Suprapubic skin (tissue), 4 donors: Measurements from ENCODE around the gene ATP4A. TPM values are rescaled to one million over a fixed set of nuclear protein-coding genes. Genes with fewer than 3 reads are reported as not detected.

Experiments
- DNase-seq, 2 donors: peaks; one replicate each; pipeline ENCODE4 v3.0.0-alpha.2; 2019; ENCODE audit warnings: low spot score in 2 of 2
- H3K27ac ChIP-seq: fragments of 200-600 bp; sonication (generic); one replicate; pipeline ENCODE4 v1.5.1; 2019
- H3K27me3 ChIP-seq: fragments of 200-600 bp; sonication (generic); one replicate; pipeline ENCODE4 v1.5.1; 2019
- H3K36me3 ChIP-seq: fragments of 200-600 bp; sonication (generic); one replicate; pipeline ENCODE4 v1.5.1; 2019
- H3K4me1 ChIP-seq: fragments of 200-600 bp; sonication (generic); one replicate; pipeline ENCODE4 v1.5.1; 2019
- H3K4me3 ChIP-seq: fragments of 200-600 bp; sonication (generic); one replicate; pipeline ENCODE4 v1.5.1; 2019; ENCODE audit warnings: mild to moderate bottlenecking
- H3K9me3 ChIP-seq: fragments of 200-600 bp; sonication (generic); one replicate; pipeline ENCODE4 v1.5.1; 2019
- CTCF ChIP-seq, 2 donors: fragments of 200-600 bp in 1 of 2; fragments of 450-650 bp in 1 of 2; sonication (generic) in 1 of 2; IDR thresholded peaks; one replicate each; pipeline ENCODE4 v1.5.1; 2016 to 2019; ENCODE audit warnings: antibody characterized with exemption in 2 of 2, mild to moderate bottlenecking in 1 of 2, moderate library complexity in 1 of 2
- EP300 ChIP-seq: sonication (generic); formaldehyde crosslinking; IDR thresholded peaks from one replicate; pipeline ENCODE4 v1.6.1; 2017; ENCODE audit warnings: antibody characterized with exemption
- POLR2A ChIP-seq, 2 donors: fragments of 450-650 bp; IDR thresholded peaks; one replicate each; pipeline ENCODE4 v1.6.1; 2017; ENCODE audit warnings: antibody characterized with exemption in 2 of 2, mild to moderate bottlenecking in 2 of 2, moderate library complexity in 2 of 2
- POLR2AphosphoS5 ChIP-seq, 3 donors: sonication (generic); formaldehyde crosslinking; IDR thresholded peaks; one replicate each; pipeline ENCODE4 v1.6.1; 2017; ENCODE audit warnings: antibody characterized with exemption in 3 of 3
- WGBS: methylation state at CpG from one replicate; pipeline ENCODE4 v1.1.5; 2018; 5-methylcytosine and 5-hydroxymethylcytosine counted together
- total RNA-seq, 4 donors: library from RNA; depleted of rRNA; stranded (reverse); fragments of >200 nt; gene quantifications; one replicate each; pipeline ENCODE4 v1.1.0, GENCODE V29; 2016

Gene ATP4A
- total RNA-seq, 4 donors from 2014 or later = not detected

GRCh38 chr19:35556846-35557538 lies 6.5 kb downstream of the ATP4A start:
- DNase-seq = no peak
- TF ChIP-seq POLR2AphosphoS5 (IDR thresholded peaks at IDR 0.05) = no peak
- TF ChIP-seq POLR2A (IDR thresholded peaks at IDR 0.05) = no peak
- no peak for TF ChIP-seq EP300
- TF ChIP-seq CTCF (IDR thresholded peaks at IDR 0.05) = no peak
- peaks cover 13% of the 10 kb centered on the region for H3K4me1 ChIP-seq
- no peaks in the 10 kb centered on the region for H3K9me3 ChIP-seq
- H3K36me3 ChIP-seq = no peaks in the 10 kb centered on the region
- peaks cover 44% of the 10 kb centered on the region for H3K27me3 ChIP-seq
- no peak overlapping the region for H3K4me3 ChIP-seq
- WGBS = 86% methylated on average over 16 of the region's 16 CpGs
- H3K27ac ChIP-seq = no peak overlapping the region

- Histone ChIP-seq H3K27ac (no peak overlapping the region), H3K4me3 (no peak overlapping the region), H3K4me1 (peaks cover 13% of the 10 kb centered on the region), H3K27me3 (peaks cover 38% of the 10 kb centered on the region), H3K9me3 (no peaks in the 10 kb centered on the region), H3K36me3 (no peaks in the 10 kb centered on the region)
- TF ChIP-seq EP300 = no peak
- TF ChIP-seq CTCF (IDR thresholded peaks at IDR 0.05) = no peak
- no peak for TF ChIP-seq POLR2AphosphoS5 (IDR thresholded peaks at IDR 0.05)
- TF ChIP-seq POLR2A (IDR thresholded peaks at IDR 0.05) = no peak
- 85% methylated on average over 9 of the region's 9 CpGs for WGBS
- DNase-seq = no peak
Measured at GRCh38 chr19:35556025-35556590, 7.3 kb downstream of the ATP4A start.

- no peak for DNase-seq
- no peaks in the 10 kb centered on the region for H3K9me3 ChIP-seq
- H3K4me3 ChIP-seq = no peak overlapping the region
- no peak overlapping the region for H3K27ac ChIP-seq
- TF ChIP-seq POLR2A (IDR thresholded peaks at IDR 0.05) = no peak
- no peak for TF ChIP-seq EP300
- TF ChIP-seq POLR2AphosphoS5 (IDR thresholded peaks at IDR 0.05) = no peak
- no peak for TF ChIP-seq CTCF (IDR thresholded peaks at IDR 0.05)
- WGBS = 69% methylated on average over 22 of the region's 30 CpGs
- peaks cover 31% of the 10 kb centered on the region for H3K27me3 ChIP-seq
- H3K4me1 ChIP-seq = peaks cover 13% of the 10 kb centered on the region
- no peaks in the 10 kb centered on the region for H3K36me3 ChIP-seq
Measured at GRCh38 chr19:35555301-35556005, 8.0 kb downstream of the ATP4A start.

GRCh38 chr19:35554076-35554475 lies 9.4 kb downstream of the ATP4A start:
- no peaks in the 10 kb centered on the region for H3K36me3 ChIP-seq
- no peak overlapping the region for H3K4me3 ChIP-seq
- no peak overlapping the region for H3K27ac ChIP-seq
- H3K9me3 ChIP-seq = no peaks in the 10 kb centered on the region
- peaks cover 13% of the 10 kb centered on the region for H3K4me1 ChIP-seq
- TF ChIP-seq EP300 = no peak
- TF ChIP-seq POLR2AphosphoS5 (IDR thresholded peaks at IDR 0.05) = no peak
- no peak for TF ChIP-seq POLR2A (IDR thresholded peaks at IDR 0.05)
- no peak for TF ChIP-seq CTCF (IDR thresholded peaks at IDR 0.05)
- no peak for DNase-seq
- 69% methylated on average over 5 of the region's 5 CpGs for WGBS
- H3K27me3 ChIP-seq = peaks cover 17% of the 10 kb centered on the region

GRCh38 chr19:35553385-35554000 lies 10.0 kb downstream of the ATP4A start:
- Histone ChIP-seq H3K27me3 (peaks cover 11% of the 10 kb centered on the region), H3K9me3 (no peaks in the 10 kb centered on the region), H3K4me3 (no peak overlapping the region), H3K4me1 (peaks cover 11% of the 10 kb centered on the region), H3K27ac (no peak overlapping the region), H3K36me3 (no peaks in the 10 kb centered on the region)
- no peak for DNase-seq
- TF ChIP-seq CTCF (IDR thresholded peaks at IDR 0.05) = no peak
- TF ChIP-seq POLR2A (IDR thresholded peaks at IDR 0.05) = no peak
- no peak for TF ChIP-seq EP300
- no peak for TF ChIP-seq POLR2AphosphoS5 (IDR thresholded peaks at IDR 0.05)
- WGBS = 76% methylated on average over 12 of the region's 14 CpGs
